BLaER1 treated with 17β-estradiol and CSF1 and Interleukin-3, amounts not matched to agents 10 nM and 100 nM (cell line): ENCODE results near the gene RASIP1.

ENCODE experiments used
- H3K27ac ChIP-seq, 11 experiments: shearing (Covaris generic); formaldehyde crosslinking; 2 replicates each; pipeline ENCODE4 v1.8.1; 2022
- H3K27me3 ChIP-seq, 11 experiments: shearing (Covaris generic); formaldehyde crosslinking; 2 replicates each; pipeline ENCODE4 v1.8.1; 2022
- H3K36me3 ChIP-seq, 11 experiments: shearing (Covaris generic); formaldehyde crosslinking; 2 replicates each; pipeline ENCODE4 v1.8.1; 2022
- H3K4me1 ChIP-seq, 10 experiments: shearing (Covaris generic); formaldehyde crosslinking; 2 replicates each; pipeline ENCODE4 v1.8.1; 2022
- H3K4me2 ChIP-seq, 11 experiments: shearing (Covaris generic); formaldehyde crosslinking; 2 replicates each; pipeline ENCODE4 v1.8.1; 2022
- H3K4me3 ChIP-seq, 10 experiments: shearing (Covaris generic); formaldehyde crosslinking; 2 replicates each; pipeline ENCODE4 v1.8.1; 2022
- H3K9ac ChIP-seq, 11 experiments: shearing (Covaris generic); formaldehyde crosslinking; 2 replicates each; pipeline ENCODE4 v1.8.1; 2022
- H3K9me3 ChIP-seq, 11 experiments: shearing (Covaris generic); formaldehyde crosslinking; replicated peaks in 1 of 11; 2 replicates each; pipeline ENCODE4 v1.8.1; 2022
- H4K20me1 ChIP-seq, 11 experiments: shearing (Covaris generic); formaldehyde crosslinking; 2 replicates each; pipeline ENCODE4 v1.8.1; 2022
- Cebpa-rat ChIP-seq, 11 experiments: shearing (Covaris generic); IDR thresholded peaks; 2 replicates each; pipeline ENCODE4 v1.8.1; 2022

RASIP1 gene

GRCh38 chr19:48750351-48750750 is 9.9 kb upstream of the RASIP1 start:
- Histone ChIP-seq H3K36me3 (peaks cover 0 to 17% (median 7%) of the 10 kb centered on the region in 11 experiments; a peak in 11 of 22 replicates), H3K27ac (no peak overlapping the region), H3K9me3 (no peaks in the 10 kb centered on the region), H3K4me3 (no peak overlapping the region), H3K4me1 (peaks cover 64 to 94% (median 79%) of the 10 kb centered on the region in 10 experiments), H3K27me3 (peaks cover 0 to 32% (median 25%) of the 10 kb centered on the region in 11 experiments; a peak in 19 of 22 replicates), H4K20me1 (peaks cover 0 to 7% (median 0%) of the 10 kb centered on the region in 11 experiments; a peak in 3 of 22 replicates), H3K4me2 (peak overlapping the region in 7 of 11 experiments; percentile 9 to 100 (median 99); a peak in 8 of 22 replicates), H3K9ac (no peak overlapping the region)
- no peak for TF ChIP-seq Cebpa-rat (IDR thresholded peaks at IDR 0.05)

- peaks cover 0 to 32% (median 25%) of the 10 kb centered on the region in 11 experiments; a peak in 19 of 22 replicates for H3K27me3 ChIP-seq
- TF ChIP-seq Cebpa-rat (IDR thresholded peaks at IDR 0.05), result no peak
- H3K4me1 ChIP-seq, result peaks cover 64 to 89% (median 78%) of the 10 kb centered on the region in 10 experiments
Measured at GRCh38 chr19:48749571-48750198, 9.3 kb upstream of the RASIP1 start.

DNA sequence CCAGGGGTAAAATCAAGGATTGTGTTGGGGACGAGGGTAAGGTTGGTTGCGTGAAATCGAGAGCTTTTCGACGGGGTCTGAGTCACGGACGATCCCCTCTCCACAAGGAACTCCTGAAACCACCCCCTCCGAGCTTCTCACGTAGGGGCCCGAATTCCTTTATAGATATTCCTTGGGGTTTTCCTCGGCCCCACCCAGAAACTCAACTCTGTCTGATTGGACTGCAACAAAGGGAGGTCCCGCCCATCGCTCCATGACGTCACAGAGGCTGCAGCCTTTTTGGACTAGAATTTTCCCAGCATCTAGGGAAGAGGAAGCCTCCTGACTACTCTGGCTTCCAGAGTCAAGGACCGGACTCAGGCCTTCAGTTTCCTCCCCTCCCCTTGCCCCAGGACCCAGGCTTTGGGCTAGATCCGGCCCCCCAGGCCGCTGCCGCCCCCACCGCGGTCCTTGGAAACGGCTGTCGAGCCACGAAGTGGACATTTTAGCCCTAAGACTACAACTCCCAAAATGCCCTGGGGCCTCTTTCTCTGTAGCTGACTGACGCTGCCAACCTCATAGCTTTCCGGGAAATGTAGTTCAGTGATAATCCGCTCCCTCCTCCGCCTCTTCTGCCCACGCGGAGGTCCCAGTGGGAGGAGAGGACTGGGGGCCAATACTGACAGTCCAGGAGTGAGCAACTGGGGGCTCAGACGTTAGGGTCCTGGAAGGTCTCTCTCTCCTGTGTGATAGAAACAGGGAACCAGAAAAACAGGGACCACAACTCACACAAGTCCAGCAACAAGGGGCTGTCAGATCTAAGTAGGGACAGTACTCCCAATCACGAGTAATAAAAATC is 6.5 kb upstream of the RASIP1 start, which contains the start of gene IZUMO1:
Gene IZUMO1, minus strand, starts transcription at position 172 of the 838 bp plus-strand sequence. CDS start 1,050 bp downstream, outside the sequence.
- peak within 1 kb of the TSS; percentile 63 to 84 (median 78) for H3K9ac ChIP-seq
- H4K20me1 ChIP-seq, result peaks cover 0 to 7% (median 0%) of the 10 kb centered on the region in 11 experiments; a peak in 3 of 22 replicates
- peak within 1 kb of the TSS; percentile 60 to 86 (median 75) for H3K4me2 ChIP-seq
- peak within 1 kb of the TSS; percentile 51 to 71 (median 64) for H3K4me3 ChIP-seq
- no peak for TF ChIP-seq Cebpa-rat (IDR thresholded peaks at IDR 0.05)
- H3K27ac ChIP-seq, result peak within 1 kb of the TSS; percentile 42 to 85 (median 76); a peak in 21 of 22 replicates
- peaks cover 42 to 73% (median 56%) of the 10 kb centered on the region in 10 experiments for H3K4me1 ChIP-seq
- peaks cover 0 to 20% (median 14%) of the 10 kb centered on the region in 11 experiments; a peak in 15 of 22 replicates for H3K36me3 ChIP-seq
- H3K27me3 ChIP-seq, result peaks cover 0 to 7% (median 1%) of the 10 kb centered on the region in 11 experiments; a peak in 9 of 22 replicates
- no peaks in the 10 kb centered on the region for H3K9me3 ChIP-seq

More at GRCh38 chr19:48749571-48750198, 9.3 kb upstream of the RASIP1 start:
- H3K27ac ChIP-seq, result no peak overlapping the region
- no peaks in the 10 kb centered on the region for H3K9me3 ChIP-seq
- peak overlapping the region in 6 of 11 experiments; percentile 20 to 100 (median 98); a peak in 7 of 22 replicates for H3K4me2 ChIP-seq
- H3K36me3 ChIP-seq, result peaks cover 0 to 17% (median 7%) of the 10 kb centered on the region in 11 experiments; a peak in 11 of 22 replicates
- no peak overlapping the region for H3K9ac ChIP-seq
- H3K4me3 ChIP-seq, result no peak overlapping the region
- H4K20me1 ChIP-seq, result peaks cover 0 to 7% (median 0%) of the 10 kb centered on the region in 11 experiments; a peak in 3 of 22 replicates

DNA sequence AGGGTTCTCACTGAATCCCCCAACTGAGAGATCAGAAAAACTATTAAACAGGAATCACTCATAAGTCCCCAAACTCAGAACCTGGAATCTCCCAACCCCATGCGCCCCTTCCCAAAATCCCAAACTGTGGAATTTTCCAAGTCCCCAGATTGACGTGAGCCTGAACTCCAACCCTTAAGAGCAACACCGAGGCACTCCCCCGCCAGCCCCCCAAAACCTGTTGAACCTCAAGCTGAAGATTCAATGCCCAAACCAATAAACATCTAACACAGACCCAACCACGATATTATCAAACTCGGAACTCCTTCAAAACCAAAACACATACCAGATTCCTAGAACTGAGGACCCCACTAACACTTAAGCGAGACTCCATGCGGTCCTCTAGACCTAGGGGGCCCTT is 5.7 kb upstream of the RASIP1 start:
- Histone ChIP-seq H3K36me3 (peaks cover 0 to 20% (median 14%) of the 10 kb centered on the region in 11 experiments; a peak in 15 of 22 replicates), H3K4me2 (peak overlapping the region; percentile 60 to 86 (median 75)), H4K20me1 (peaks cover 0 to 7% (median 0%) of the 10 kb centered on the region in 11 experiments; a peak in 3 of 22 replicates), H3K27ac (peak overlapping the region in 8 of 11 experiments; percentile 65 to 85 (median 76); a peak in 11 of 22 replicates), H3K9me3 (no peaks in the 10 kb centered on the region), H3K4me1 (peaks cover 42 to 73% (median 56%) of the 10 kb centered on the region in 10 experiments), H3K4me3 (peak overlapping the region in 6 of 10 experiments; percentile 63 to 71 (median 66); a peak in 7 of 20 replicates), H3K27me3 (no peaks in the 10 kb centered on the region), H3K9ac (peak overlapping the region in 4 of 11 experiments; percentile 75 to 84 (median 78); a peak in 3 of 22 replicates)
- TF ChIP-seq Cebpa-rat (IDR thresholded peaks at IDR 0.05), result no peak

GRCh38 chr19:48745208-48745995 is 5.0 kb upstream of the RASIP1 start:
- no peak overlapping the region for H3K4me3 ChIP-seq
- no peak overlapping the region for H3K9ac ChIP-seq
- H3K27me3 ChIP-seq, result no peaks in the 10 kb centered on the region
- no peaks in the 10 kb centered on the region for H3K9me3 ChIP-seq
- no peak overlapping the region for H3K27ac ChIP-seq
- peaks cover 0 to 16% (median 9%) of the 10 kb centered on the region in 11 experiments; a peak in 15 of 22 replicates for H3K36me3 ChIP-seq
- TF ChIP-seq Cebpa-rat (IDR thresholded peaks at IDR 0.05), result no peak
- H3K4me1 ChIP-seq, result peaks cover 46 to 73% (median 59%) of the 10 kb centered on the region in 10 experiments
- peaks cover 0 to 3% (median 0%) of the 10 kb centered on the region in 11 experiments; a peak in 3 of 22 replicates for H4K20me1 ChIP-seq
- H3K4me2 ChIP-seq, result peak overlapping the region in 3 of 11 experiments; percentile 36 to 84 (median 44); a peak in 3 of 22 replicates

DNA sequence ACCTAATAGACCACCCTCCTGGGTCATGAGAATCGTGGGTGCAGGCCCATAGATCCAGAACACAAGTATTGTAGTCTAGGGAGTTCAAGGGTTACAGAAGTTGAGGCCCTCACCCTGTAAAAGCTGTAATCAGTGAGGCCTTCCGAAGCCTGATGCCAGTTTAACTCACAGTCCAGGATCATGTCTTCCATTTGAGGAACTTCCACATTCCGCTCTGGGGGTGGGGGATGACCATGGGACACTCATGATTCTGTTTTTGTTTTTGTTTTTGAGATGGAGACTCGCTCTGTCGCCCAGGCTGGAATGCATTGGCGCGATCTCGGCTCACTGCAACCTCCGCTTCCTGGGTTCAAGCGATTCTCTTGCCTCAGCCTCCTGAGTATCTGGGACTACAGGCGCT is 1.7 kb upstream of the RASIP1 start:
- peaks cover 0 to 13% (median 3%) of the 10 kb centered on the region in 11 experiments; a peak in 8 of 22 replicates for H4K20me1 ChIP-seq
- H3K36me3 ChIP-seq, result peaks cover 0 to 20% (median 4%) of the 10 kb centered on the region in 11 experiments; a peak in 12 of 22 replicates
- H3K9ac ChIP-seq, result peak overlapping the region in 7 of 11 experiments; percentile 6 to 85 (median 34); a peak in 8 of 22 replicates
- H3K4me3 ChIP-seq, result no peak overlapping the region
- no peaks in the 10 kb centered on the region for H3K9me3 ChIP-seq
- TF ChIP-seq Cebpa-rat (IDR thresholded peaks at IDR 0.05), result no peak
- peaks cover 44 to 72% (median 57%) of the 10 kb centered on the region in 10 experiments for H3K4me1 ChIP-seq
- peak overlapping the region in 10 of 11 experiments; percentile 54 to 98 (median 87); a peak in 20 of 22 replicates for H3K27ac ChIP-seq
- H3K27me3 ChIP-seq, result no peaks in the 10 kb centered on the region
- peak overlapping the region; percentile 98 to 100 (median 100) for H3K4me2 ChIP-seq

GRCh38 chr19:48741129-48741999 is 954 bp upstream of the RASIP1 start:
- Histone ChIP-seq H3K4me3 (peak overlapping the region; percentile 67 to 86 (median 82)), H3K27me3 (no peaks in the 10 kb centered on the region), H3K4me2 (peak overlapping the region; percentile 98 to 100 (median 100)), H3K9ac (peak overlapping the region; percentile 75 to 98 (median 85); a peak in 19 of 22 replicates), H4K20me1 (peaks cover 0 to 20% (median 3%) of the 10 kb centered on the region in 11 experiments; a peak in 8 of 22 replicates), H3K4me1 (peaks cover 41 to 66% (median 52%) of the 10 kb centered on the region in 10 experiments), H3K9me3 (no peaks in the 10 kb centered on the region), H3K36me3 (peaks cover 0 to 28% (median 8%) of the 10 kb centered on the region in 11 experiments; a peak in 13 of 22 replicates), H3K27ac (peak overlapping the region in 10 of 11 experiments; percentile 66 to 98 (median 88); a peak in 21 of 22 replicates)
- no peak for TF ChIP-seq Cebpa-rat (IDR thresholded peaks at IDR 0.05)
